SH-SY5Y (cell line): Measurements from ENCODE around the gene MIPEP.

ENCODE experiments used
- GATA2 ChIP-seq: IDR thresholded peaks from 2 replicates; pipeline ENCODE4 v1.6.1; 2011; ENCODE audit warnings: mild to moderate bottlenecking, low read depth, low read length
- GATA3 ChIP-seq: IDR thresholded peaks from 2 replicates; pipeline ENCODE4 v1.6.1; 2011; ENCODE audit warnings: low read depth, mild to moderate bottlenecking, low read length, moderate library complexity

MIPEP gene

DNA sequence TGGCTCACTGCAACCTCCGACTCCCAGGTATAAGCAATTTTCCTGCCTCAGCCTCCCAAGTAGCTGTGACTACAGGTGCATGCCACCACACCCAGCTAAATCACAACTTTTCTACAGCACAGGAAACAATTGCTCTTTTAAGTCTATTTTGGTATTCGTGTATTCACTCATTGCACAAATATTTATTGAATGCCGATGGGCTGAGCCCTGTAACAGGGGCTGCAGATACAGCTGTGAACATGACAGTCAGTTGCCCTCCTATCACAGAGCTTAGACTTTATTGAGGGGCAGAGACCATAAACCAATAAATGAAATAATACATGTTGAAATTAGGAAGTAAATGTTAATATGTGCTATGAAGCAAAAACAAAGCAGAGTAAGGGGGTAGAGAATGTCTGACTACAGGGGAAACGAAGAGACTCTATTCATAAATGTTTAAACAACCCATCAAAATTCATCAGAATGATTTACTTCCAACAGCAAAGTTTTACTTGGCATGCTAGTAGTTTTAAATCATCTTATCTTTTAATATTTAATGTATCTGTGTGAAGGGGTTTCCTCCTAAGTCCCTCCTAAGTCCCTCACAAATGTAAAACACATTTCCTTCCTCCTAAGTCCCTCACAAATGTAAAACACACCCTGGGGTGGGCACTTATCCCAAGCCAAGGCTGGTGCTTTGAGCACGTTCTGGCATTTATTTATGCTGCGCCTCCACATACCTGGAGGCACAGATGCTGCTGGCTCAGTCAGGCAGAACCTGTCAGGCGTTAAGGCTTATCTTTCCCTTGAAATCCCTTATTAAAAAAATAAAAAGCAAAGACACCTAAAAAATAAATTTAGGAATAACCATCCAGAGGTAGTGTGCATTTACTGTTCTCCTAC, 140.8 kb downstream of the MIPEP start:
- TF ChIP-seq GATA3 (no peak), GATA2 (no peak)

DNA sequence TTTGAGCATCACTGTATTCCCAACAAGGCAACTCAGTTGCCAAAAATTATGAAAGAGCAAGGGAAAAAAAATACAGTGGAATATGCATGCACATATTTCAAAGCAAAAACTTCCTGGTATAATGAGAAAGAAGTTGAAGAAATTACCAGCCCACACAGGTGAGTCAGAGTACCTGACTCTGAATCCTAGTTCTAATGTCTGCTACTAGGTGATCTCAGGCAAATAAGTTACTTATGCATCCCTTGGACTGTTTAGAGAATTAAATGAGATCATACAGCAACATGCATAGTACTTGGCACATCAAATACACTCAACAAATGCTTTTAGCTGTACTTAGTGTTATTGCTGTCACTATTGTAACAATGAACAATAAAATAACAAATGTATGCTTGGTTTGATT, 144.9 kb downstream of the MIPEP start:
- TF ChIP-seq GATA3 = no peak
- no peak for TF ChIP-seq GATA2

DNA sequence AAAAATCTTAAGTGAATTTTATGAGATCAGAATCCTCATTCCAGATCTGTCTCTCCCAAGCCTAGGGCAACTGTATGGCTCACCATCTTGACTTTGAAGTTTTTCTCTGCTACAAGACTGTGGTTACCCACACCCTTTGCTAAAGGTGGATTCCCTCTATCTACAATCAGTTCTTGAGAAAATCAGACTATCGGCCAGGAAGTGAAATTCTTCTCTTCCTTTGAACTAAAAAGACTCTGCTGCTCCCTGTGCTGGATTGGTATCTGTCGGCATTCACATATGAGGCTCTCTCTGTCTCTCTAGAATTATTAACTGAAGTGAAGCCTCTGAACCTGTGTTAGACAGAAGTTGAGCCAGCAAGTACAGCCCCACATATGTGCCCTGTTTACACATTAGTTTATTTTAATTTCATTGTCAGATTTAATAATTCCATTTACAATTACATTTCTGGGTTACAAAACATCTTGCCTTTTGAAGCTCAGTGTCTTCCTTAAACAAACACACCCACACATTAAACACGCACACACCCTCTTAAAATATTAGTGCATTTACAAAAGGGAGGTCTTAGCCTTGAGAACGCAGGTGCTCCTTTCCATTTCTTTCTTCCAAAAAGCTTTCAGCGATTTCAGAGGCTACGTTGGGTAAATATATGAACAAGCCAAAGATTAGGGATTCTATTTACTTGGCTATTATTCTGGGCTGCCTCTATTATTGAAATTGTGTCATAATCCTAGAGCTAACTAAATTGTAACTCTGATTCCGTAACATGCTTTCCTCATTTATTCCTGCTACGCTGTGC, 145.7 kb downstream of the MIPEP start:
- TF ChIP-seq GATA3 (no peak), GATA2 (no peak)

DNA sequence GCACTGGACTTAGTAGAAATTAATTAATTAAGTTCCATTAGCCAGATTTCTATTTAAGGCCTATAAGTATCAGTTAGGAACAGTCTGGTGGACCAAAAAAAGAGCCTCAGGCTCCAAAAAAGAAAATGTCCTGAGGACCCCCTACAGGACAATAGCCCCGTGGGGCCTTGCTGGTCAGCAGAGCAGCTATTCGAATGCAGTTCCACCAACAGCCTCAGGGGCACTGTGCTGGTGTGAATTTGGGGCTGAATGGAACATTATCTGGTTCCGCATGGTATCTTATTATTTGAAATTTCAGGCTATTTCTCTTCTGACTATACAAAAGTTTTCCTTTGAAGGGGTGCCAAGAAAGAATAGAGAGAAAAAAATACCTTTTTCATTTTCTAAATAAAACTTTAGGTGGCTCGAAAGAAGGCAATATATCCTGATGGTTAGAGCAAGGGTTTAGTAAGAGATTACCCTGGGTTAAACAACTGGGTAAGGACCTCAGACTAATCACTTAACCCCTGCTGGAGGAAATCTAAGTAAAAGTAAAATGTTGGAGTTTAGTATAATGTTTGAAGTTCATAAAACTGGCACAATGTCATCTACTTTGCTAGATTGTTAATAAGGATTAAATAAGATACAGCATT, 147.2 kb downstream of the MIPEP start:
- TF ChIP-seq GATA2 (no peak), GATA3 (no peak)

DNA sequence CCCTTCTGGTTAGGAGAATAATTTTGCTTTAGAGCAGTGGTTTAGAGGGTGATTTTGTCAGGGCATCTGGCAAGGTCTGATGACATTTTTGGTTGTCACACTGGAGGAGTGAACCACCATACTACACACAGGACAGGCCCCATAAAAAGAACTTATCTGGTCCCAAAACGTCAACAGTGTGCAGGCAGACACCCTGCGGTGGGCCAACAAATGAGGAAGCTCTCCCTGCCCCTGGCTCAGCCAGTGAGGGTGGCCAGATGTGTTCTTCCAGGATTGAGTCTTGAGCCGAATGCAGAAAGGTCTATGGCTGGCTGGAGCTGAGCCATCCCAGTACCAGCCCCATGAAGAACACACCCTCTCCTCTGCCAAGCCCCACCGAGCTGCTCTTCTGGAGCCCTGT, 149.2 kb downstream of the MIPEP start:
- TF ChIP-seq GATA2 = no peak
- TF ChIP-seq GATA3 = no peak

DNA sequence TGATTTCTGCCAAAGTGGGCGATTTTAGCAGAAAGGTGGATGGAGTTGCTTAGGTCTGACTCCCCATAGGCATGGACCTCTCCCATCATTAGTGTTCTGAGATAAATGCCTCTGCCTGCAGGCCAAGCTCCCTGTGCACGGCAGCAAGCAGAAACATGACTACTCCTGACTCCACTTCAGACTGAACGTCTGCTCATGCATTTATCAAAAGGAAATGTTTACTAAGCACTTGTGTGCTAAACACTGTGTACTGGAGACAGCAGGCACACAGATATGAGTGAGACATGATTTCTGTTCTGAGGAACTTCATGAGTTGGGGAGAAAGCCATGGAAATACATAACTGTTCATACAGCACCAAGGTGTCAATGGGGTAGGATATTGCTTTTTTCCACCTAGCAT, 149.6 kb downstream of the MIPEP start:
- TF ChIP-seq GATA3 (no peak), GATA2 (no peak)

DNA sequence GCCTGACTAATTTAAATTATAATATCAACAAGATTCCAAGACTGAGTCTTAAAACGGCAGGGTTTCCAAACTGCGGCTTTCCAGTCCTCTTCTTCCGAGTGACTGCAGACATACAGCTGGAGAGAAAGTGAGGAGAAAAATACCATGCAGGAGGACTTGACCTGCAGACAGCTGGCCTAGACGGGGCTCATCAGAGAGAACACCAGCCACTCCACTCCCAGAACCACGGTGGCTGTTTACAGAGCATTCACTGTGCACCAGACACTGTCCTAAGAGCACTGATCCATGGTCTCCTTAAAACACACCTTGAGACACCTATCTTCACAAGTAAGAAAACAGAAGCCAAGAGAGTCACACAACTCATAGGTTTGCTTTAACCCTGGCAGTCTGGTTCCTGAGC, 152.7 kb downstream of the MIPEP start:
- TF ChIP-seq GATA3 = no peak
- TF ChIP-seq GATA2 = no peak

DNA sequence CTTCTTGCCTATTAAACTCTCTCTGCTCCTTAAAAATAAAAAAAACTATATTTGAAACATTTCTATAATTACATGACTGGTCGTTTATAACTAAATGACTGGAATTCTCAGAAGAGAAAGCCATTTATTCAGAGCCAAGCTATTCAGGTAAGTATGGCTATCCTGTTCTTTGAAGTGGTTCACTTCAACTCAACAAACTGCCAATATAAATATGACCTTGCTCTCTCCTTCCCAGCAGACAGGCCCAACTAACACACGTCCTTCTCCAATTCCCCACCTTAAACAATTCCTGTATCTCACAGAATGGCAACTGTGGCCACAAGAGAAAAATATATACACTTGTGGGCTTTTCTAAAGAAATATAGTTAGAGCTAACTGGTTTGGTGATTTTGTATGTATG, 153.9 kb downstream of the MIPEP start:
- TF ChIP-seq GATA2 = no peak
- no peak for TF ChIP-seq GATA3

DNA sequence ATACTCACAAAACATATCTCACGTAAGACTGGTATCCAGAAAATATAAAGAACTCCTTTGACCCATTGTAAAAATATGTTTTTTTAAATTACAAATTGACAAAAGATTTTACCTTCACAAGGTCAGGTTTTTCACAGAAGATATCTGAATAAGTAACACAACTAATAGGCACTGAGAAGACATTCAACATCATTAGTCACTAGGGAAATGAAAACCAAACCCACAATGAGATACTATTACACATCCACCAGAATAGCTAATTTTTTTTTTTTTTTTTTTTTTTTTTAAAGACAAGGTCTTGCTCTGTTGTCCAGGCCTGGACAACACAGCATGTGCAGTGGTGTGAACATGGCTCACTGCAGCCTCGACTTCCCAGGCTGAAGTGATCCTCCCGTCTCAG, 157.5 kb downstream of the MIPEP start:
- TF ChIP-seq GATA3 = no peak
- TF ChIP-seq GATA2 = no peak

DNA sequence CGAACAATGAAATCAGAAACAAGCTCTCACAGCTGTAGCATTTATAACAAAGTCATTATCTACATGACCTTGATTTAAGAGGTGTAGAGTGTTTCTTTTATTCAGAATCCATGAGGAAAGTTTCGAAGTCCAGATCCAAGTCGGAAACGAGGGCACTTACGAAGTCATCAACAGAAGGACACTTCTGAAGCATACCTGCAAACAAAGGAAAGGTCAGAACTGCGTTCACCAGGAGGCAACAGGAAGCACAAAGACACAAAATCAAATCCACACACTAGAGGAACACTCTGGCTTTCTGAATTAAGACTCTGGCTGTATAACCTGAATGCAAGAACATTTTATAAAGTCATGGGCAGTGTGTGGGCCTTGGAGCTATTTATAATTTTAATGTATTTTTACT, 158.9 kb downstream of the MIPEP start:
- TF ChIP-seq GATA2 = no peak
- TF ChIP-seq GATA3 = no peak

DNA sequence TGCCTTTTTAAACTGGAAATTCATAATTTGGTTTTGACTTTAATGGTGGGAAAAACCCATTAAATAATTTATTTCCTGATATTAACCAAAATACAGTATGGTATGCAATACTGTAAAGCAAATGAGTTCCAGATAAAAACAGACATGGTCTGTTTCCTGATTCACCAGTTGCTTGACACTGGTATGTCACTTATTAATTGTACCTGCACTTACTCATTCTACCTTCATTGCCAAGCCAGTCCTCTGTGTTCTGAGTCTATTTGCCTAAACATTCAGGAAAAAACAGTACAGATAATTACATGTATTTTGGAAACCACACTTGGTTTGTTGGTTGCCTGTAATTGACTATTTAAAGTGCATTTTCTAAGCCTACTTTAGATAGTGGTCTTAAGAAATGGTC, 159.7 kb downstream of the MIPEP start:
- TF ChIP-seq GATA2 = no peak
- TF ChIP-seq GATA3 = no peak

DNA sequence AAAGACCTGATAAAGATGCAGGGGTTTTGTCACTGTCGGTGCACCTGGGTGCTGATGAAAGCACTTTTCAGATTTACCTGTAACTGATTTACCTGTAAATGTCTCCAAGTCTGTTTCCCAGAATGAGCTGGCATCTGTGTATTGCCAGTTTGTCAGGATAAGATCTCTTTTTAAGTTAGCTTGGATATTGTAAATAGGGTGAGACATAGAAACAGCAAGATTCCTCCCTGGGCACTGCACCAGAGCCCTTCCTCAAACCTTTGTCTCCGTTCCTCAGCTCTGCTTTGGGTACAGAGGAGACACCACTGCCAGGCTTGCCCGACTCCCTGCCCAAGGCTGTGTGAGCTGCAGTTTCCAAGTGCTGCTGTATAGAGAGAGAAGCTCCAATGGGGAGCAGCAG, 160.4 kb downstream of the MIPEP start:
- no peak for TF ChIP-seq GATA2
- no peak for TF ChIP-seq GATA3

DNA sequence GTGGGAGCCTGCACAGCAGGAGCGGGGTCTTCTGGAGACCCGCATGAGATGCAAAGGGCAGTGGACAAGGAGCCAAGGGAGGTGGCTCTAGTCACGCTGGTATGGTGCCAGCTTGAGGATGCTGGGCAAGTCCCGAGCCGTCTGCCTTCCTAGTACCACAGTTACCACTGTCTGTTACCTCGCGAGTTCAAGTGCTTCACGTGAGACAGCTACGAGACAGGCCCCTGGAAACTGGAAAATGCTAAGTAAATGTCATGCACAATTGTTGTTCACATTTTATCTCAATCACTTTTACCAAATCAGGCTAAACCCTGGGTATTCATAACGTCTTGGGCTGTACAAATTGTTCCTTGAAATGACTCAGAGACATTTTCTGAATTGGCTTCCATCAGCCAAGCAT, 163.3 kb downstream of the MIPEP start:
- TF ChIP-seq GATA2 (no peak), GATA3 (no peak)

DNA sequence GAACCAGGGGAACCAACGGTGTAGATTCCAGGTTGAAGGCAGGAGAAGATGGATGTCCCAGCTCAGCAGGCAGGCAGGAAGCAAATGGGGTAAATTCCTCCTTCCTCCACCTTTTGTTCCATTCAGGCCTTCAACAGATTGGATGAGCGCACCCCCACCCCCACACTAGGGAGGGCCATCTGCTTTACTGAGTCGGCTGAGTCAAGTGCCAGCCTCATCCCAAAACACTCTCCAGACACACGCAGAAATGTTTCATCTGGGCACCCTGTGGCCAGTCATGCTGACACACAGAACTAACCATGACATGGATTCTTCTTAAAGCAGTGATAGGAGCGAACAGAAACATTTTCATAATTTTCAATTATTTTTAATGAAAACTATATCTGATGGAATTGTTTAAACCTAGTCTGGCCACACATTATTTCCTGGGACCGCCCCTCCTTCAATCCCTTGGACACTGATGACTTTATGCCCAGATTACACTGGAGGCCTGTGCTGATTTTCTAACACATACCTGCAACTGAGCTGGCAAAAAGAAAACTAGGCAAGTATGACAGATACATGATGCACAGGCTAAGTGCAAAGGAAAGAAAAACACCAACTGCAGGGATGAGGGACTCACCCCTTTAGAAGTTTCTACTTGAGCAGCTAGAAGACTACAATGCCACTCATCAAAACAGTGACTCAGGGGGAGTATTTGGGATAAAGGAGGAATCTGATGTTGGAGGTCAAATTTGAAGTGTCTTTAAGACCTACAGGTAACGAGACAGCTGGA, 164.8 kb downstream of the MIPEP start:
- no peak for TF ChIP-seq GATA3
- TF ChIP-seq GATA2 = no peak
